SK-MEL-5 (cell line): Measurements from ENCODE around the gene FBXO36. TPM values are rescaled to one million over a fixed set of nuclear protein-coding genes. Genes with fewer than 3 reads are reported as not detected.
"Not testable (repeated sequence)": the region's sequence is repeated elsewhere in the genome, so short reads cannot be mapped to it uniquely, and the experiment has no call there.

Experiments used
- DNase-seq: peaks from one replicate; pipeline ENCODE4 v3.0.0-alpha.2; 2016; ENCODE audit warnings: low read depth, low spot score
- in situ Hi-C: cut with HindIII; loops from 2 replicates; pipeline ENCODE4 v1.10.0; 2016; ENCODE audit warnings: low sequenced_read_pairs, high pct_unique_total_duplicates, low pct_unique_long_range_greater_than_20kb
- total RNA-seq: library from RNA; depleted of rRNA; stranded (reverse); fragments of >200 nt; shearing (Covaris generic); gene quantifications from 2 replicates; pipeline ENCODE4 v1.2.3, GENCODE V29; 2014

FBXO36 gene
- total RNA-seq, 1 experiment from 2014 or later = 0.45 TPM

GRCh38 chr2:229905601-229906000 lies 16.7 kb upstream of the FBXO36 start:
- in situ Hi-C loops = no loop called here
- no peak for DNase-seq

GRCh38 chr2:229909090-229909489 lies 13.2 kb upstream of the FBXO36 start:
- in situ Hi-C loops = no loop called here
- DNase-seq = no peak

- DNase-seq = no peak
Observed at GRCh38 chr2:229910147-229910831, 12.0 kb upstream of the FBXO36 start.

GRCh38 chr2:229910832-229911412 lies 11.4 kb upstream of the FBXO36 start:
- in situ Hi-C loops = no loop called here
- peak; percentile 57 for DNase-seq

More at GRCh38 chr2:229910147-229910831, 12.0 kb upstream of the FBXO36 start:
- in situ Hi-C loops = no loop called here

GRCh38 chr2:229914171-229914570 lies 8.1 kb upstream of the FBXO36 start:
- DNase-seq = no peak
- in situ Hi-C loops = no loop called here

- no peak for DNase-seq
- in situ Hi-C loops = no loop called here
Observed at GRCh38 chr2:229917793-229918192, 4.5 kb upstream of the FBXO36 start.

GRCh38 chr2:229920011-229920641 lies 2.2 kb upstream of the FBXO36 start:
- in situ Hi-C loops = no loop called here
- DNase-seq = peak; percentile 55

GRCh38 chr2:229921101-229921891 lies 1.0 kb upstream of the FBXO36 start:
- DNase-seq = peak; percentile 40
- in situ Hi-C loops = no loop called here

- in situ Hi-C loops = no loop called here
Observed at GRCh38 chr2:229921892-229922448, 333 bp upstream of the FBXO36 start, which contains the start of gene TRIP12. TSS of gene TRIP12 (minus strand) at chr2:229922009. CDS start at chr2:229880079, 41,930 bp downstream.

GRCh38 chr2:229924541-229924940 lies 2.2 kb downstream of the FBXO36 start:
- in situ Hi-C loops, DNase-seq: not testable (repeated sequence)

More at GRCh38 chr2:229921892-229922448, 333 bp upstream of the FBXO36 start, which contains the start of gene TRIP12:
- peak; percentile 93 for DNase-seq

- DNase-seq = no peak
- in situ Hi-C loops = no loop called here
Observed at GRCh38 chr2:229925201-229925600, 2.9 kb downstream of the FBXO36 start.

GRCh38 chr2:229927817-229928321 lies 5.6 kb downstream of the FBXO36 start:
- in situ Hi-C loops = no loop called here
- no peak for DNase-seq

- in situ Hi-C loops = no loop called here
- DNase-seq = no peak
Observed at GRCh38 chr2:229930656-229931055, 8.4 kb downstream of the FBXO36 start.

- DNase-seq = no peak
- in situ Hi-C loops = no loop called here
Observed at GRCh38 chr2:229931241-229931640, 8.9 kb downstream of the FBXO36 start.

- in situ Hi-C loops = no loop called here
- no peak for DNase-seq
Observed at GRCh38 chr2:229937537-229937936, 15.2 kb downstream of the FBXO36 start.

- DNase-seq = no peak
- in situ Hi-C loops = no loop called here
Observed at GRCh38 chr2:229942671-229943070, 20.4 kb downstream of the FBXO36 start.

- in situ Hi-C loops = no loop called here
- no peak for DNase-seq
Observed at GRCh38 chr2:229943171-229943570, 20.9 kb downstream of the FBXO36 start.
